Peyer's patch (tissue), 4 donors: ENCODE results near the gene HAND1.

Source experiments
- POLR2A ChIP-seq, 2 donors: fragments of 450-650 bp; IDR thresholded peaks; one replicate each; pipeline ENCODE4 v1.5.1; 2017; ENCODE audit warnings: antibody characterized with exemption in 2 of 2, mild to moderate bottlenecking in 2 of 2, moderate library complexity in 2 of 2
- TF ChIP-seq, protein P1 (sequence below), 6 experiments: fragments of 450-650 bp in 4 of 6; fragments of 200-600 bp in 2 of 6; sonication (generic) in 1 of 6; IDR thresholded peaks; one replicate each; pipeline ENCODE4 v1.5.1; 2017 to 2019; ENCODE audit warnings: antibody characterized with exemption in 6 of 6, mild to moderate bottlenecking in 3 of 6, moderate library complexity in 1 of 6

- TF ChIP-seq, protein P1, sequence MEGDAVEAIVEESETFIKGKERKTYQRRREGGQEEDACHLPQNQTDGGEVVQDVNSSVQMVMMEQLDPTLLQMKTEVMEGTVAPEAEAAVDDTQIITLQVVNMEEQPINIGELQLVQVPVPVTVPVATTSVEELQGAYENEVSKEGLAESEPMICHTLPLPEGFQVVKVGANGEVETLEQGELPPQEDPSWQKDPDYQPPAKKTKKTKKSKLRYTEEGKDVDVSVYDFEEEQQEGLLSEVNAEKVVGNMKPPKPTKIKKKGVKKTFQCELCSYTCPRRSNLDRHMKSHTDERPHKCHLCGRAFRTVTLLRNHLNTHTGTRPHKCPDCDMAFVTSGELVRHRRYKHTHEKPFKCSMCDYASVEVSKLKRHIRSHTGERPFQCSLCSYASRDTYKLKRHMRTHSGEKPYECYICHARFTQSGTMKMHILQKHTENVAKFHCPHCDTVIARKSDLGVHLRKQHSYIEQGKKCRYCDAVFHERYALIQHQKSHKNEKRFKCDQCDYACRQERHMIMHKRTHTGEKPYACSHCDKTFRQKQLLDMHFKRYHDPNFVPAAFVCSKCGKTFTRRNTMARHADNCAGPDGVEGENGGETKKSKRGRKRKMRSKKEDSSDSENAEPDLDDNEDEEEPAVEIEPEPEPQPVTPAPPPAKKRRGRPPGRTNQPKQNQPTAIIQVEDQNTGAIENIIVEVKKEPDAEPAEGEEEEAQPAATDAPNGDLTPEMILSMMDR (IDR thresholded peaks at IDR 0.05) = no peak
- TF ChIP-seq POLR2A (IDR thresholded peaks at IDR 0.05) = no peak
Observed at GRCh38 chr5:154498994-154499393, 21.0 kb upstream of the HAND1 start.
